ENCODE results near the gene GPR107. TPM values are rescaled to one million over a fixed set of nuclear protein-coding genes. Genes with fewer than 3 reads are reported as not detected.
"Not testable (repeated sequence)": the region's sequence is repeated elsewhere in the genome, so short reads cannot be mapped to it uniquely, and the experiment has no call there.

GPR107 gene
- total RNA-seq, 1 experiment from 2014 or later = 33.2 TPM

- no peak for TF ChIP-seq AR (CRISPR knock-in tag; IDR thresholded peaks at IDR 0.05)
- no peak for TF ChIP-seq ZNF425 (CRISPR knock-in tag; conservative IDR thresholded peaks at IDR 0.05)
- no peak for TF ChIP-seq RELA (CRISPR knock-in tag; IDR thresholded peaks at IDR 0.05; ENCODE audit: borderline replicate concordance)
- no peak for TF ChIP-seq E2F5 (CRISPR knock-in tag; IDR thresholded peaks at IDR 0.05)
- no peak for TF ChIP-seq ZNF317 (CRISPR knock-in tag; IDR thresholded peaks at IDR 0.05; ENCODE audit: borderline replicate concordance, low read depth)
- no peak for TF ChIP-seq JAZF1 (CRISPR knock-in tag; IDR thresholded peaks at IDR 0.05)
- TF ChIP-seq IRF1 (CRISPR knock-in tag; IDR thresholded peaks at IDR 0.05) = no peak
- no peak for TF ChIP-seq ERG (CRISPR knock-in tag; IDR thresholded peaks at IDR 0.05)
- no peak for TF ChIP-seq ESRRA (CRISPR knock-in tag; IDR thresholded peaks at IDR 0.05; ENCODE audit: borderline replicate concordance)
- no peak for TF ChIP-seq ZNF121 (CRISPR knock-in tag; IDR thresholded peaks at IDR 0.05)
Measured at GRCh38 chr9:130003943-130004552, 49.7 kb upstream of the GPR107 start (continued).

- DNase-seq (ENCODE audit: low spot score); POLR2A ChIA-PET; H3K36me3 Mint-ChIP-seq; H3K9me3 Mint-ChIP-seq; ATAC-seq; H3K27ac Mint-ChIP-seq; H3K27me3 Mint-ChIP-seq (ENCODE audit: low read depth); CTCF ChIA-PET; H3K4me3 Mint-ChIP-seq: not testable (repeated sequence)
- peaks cover 10% of the 10 kb centered on the region for H3K4me1 Mint-ChIP-seq
Measured at GRCh38 chr9:130006952-130007351, 46.8 kb upstream of the GPR107 start.

GRCh38 chr9:130008538-130008937 lies 45.2 kb upstream of the GPR107 start:
- POLR2A ChIA-PET = no interaction called here
- no peak for DNase-seq (ENCODE audit: low spot score)
- no peak overlapping the region for H3K27ac Mint-ChIP-seq
- TF ChIP-seq GABPB1 (CRISPR knock-in tag; IDR thresholded peaks at IDR 0.05) = no peak
- TF ChIP-seq FOXP1 (CRISPR knock-in tag; IDR thresholded peaks at IDR 0.05; ENCODE audit: borderline replicate concordance) = no peak
- TF ChIP-seq EMX1 (CRISPR knock-in tag; IDR thresholded peaks at IDR 0.05) = no peak
- TF ChIP-seq RORB (CRISPR knock-in tag; IDR thresholded peaks at IDR 0.05) = no peak
- no peak for TF ChIP-seq HMGA2 (CRISPR knock-in tag; IDR thresholded peaks at IDR 0.05)
- TF ChIP-seq SOX15 (CRISPR knock-in tag; IDR thresholded peaks at IDR 0.05) = no peak
- TF ChIP-seq PRDM15 (CRISPR knock-in tag; IDR thresholded peaks at IDR 0.05) = no peak
- no peak for TF ChIP-seq CDX4 (CRISPR knock-in tag; IDR thresholded peaks at IDR 0.05; ENCODE audit: borderline replicate concordance)
- TF ChIP-seq JUN (CRISPR knock-in tag; IDR thresholded peaks at IDR 0.05) = no peak
- TF ChIP-seq ZNF232 (CRISPR knock-in tag; IDR thresholded peaks at IDR 0.05) = no peak
- TF ChIP-seq E2F1 (CRISPR knock-in tag; IDR thresholded peaks at IDR 0.05) = no peak

More at GRCh38 chr9:130008538-130008937, 45.2 kb upstream of the GPR107 start:
- H3K36me3 Mint-ChIP-seq = no peaks in the 10 kb centered on the region
- no peaks in the 10 kb centered on the region for H3K9me3 Mint-ChIP-seq
- H3K4me1 Mint-ChIP-seq = no peaks in the 10 kb centered on the region; the same call in 1 of the 2 replicates
- H3K4me3 Mint-ChIP-seq = no peak overlapping the region
- H3K27me3 Mint-ChIP-seq (ENCODE audit: low read depth) = no peaks in the 10 kb centered on the region
- CTCF ChIA-PET = no interaction called here
- ATAC-seq = no peak

Data from WTC11 (cell line).